Ovary (tissue), 3 donors: ENCODE data around the gene SERPINH1.

Experiments
- CTCF ChIP-seq, 3 donors: fragments of 450-650 bp in 2 of 3; fragments of 200-600 bp in 1 of 3; IDR thresholded peaks; one replicate each; pipeline versions ENCODE4 v1.5.1 to v1.8.0; 2016 to 2022; ENCODE audit warnings: antibody characterized with exemption in 3 of 3, mild to moderate bottlenecking in 1 of 3
- POLR2A ChIP-seq: fragments of 450-650 bp; IDR thresholded peaks from one replicate; pipeline ENCODE4 v1.6.1; 2017; ENCODE audit warnings: antibody characterized with exemption, mild to moderate bottlenecking, moderate library complexity
- donor health status: DM: no; HTN: no; CAD: no.

GRCh38 chr11:75582506-75582894, 20.4 kb downstream of the SERPINH1 start:
- TF ChIP-seq CTCF (IDR thresholded peaks at IDR 0.05) (no peak), POLR2A (no peak)
